ENCODE measurements around the gene ZBTB48. TPM values are rescaled to one million over a fixed set of nuclear protein-coding genes. Genes with fewer than 3 reads are reported as not detected.

The ZBTB48 gene
- total RNA-seq, 1 donor from 2014 or later = 36.5 TPM

DNA sequence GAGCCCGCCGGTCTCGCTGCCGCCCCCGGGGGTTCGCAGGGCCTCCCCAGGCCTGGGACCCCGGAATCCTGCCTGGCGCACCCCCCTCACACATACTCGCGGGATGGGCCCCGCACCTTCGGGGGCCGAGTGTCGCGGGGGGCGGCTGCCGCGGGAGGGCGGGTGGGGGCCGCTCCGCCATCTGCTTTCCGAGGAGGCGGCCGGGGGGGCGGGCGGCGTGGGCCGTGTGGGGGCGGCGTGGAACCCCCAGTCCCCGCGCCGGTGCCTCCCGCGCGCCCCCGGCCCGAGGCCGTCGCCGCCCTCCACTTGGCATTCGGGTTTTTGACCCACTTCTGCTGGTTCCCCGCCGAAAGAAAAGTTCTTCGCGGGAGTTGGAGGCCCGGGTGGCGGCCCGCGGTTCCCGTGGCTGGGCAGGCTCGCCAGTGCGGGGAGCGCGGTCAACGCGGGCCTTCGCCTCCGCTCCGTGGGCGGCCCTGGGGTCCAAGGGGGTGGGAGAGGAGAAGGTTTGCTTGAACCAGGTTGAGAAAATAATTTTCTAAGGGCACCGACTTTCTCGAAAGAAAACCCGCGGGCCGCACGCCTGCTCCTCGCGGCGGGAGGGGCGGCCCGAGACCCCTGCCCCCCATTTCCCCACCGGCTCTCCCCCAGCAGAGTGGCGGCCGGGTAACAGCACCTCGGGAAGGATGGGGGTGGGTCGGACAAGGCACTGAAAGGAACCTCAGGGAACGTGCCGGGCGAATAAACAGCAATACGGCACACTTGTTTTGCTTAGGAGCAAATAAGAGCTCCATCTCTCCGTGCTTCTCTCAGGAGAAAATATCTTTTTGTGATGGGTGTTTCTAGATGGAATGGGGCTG is 35.4 kb downstream of the ZBTB48 start:
- TF ChIP-seq, protein P1, sequence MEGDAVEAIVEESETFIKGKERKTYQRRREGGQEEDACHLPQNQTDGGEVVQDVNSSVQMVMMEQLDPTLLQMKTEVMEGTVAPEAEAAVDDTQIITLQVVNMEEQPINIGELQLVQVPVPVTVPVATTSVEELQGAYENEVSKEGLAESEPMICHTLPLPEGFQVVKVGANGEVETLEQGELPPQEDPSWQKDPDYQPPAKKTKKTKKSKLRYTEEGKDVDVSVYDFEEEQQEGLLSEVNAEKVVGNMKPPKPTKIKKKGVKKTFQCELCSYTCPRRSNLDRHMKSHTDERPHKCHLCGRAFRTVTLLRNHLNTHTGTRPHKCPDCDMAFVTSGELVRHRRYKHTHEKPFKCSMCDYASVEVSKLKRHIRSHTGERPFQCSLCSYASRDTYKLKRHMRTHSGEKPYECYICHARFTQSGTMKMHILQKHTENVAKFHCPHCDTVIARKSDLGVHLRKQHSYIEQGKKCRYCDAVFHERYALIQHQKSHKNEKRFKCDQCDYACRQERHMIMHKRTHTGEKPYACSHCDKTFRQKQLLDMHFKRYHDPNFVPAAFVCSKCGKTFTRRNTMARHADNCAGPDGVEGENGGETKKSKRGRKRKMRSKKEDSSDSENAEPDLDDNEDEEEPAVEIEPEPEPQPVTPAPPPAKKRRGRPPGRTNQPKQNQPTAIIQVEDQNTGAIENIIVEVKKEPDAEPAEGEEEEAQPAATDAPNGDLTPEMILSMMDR (IDR thresholded peaks at IDR 0.05) = no peak
- peaks cover 20% of the 10 kb centered on the region for H3K36me3 ChIP-seq

DNA sequence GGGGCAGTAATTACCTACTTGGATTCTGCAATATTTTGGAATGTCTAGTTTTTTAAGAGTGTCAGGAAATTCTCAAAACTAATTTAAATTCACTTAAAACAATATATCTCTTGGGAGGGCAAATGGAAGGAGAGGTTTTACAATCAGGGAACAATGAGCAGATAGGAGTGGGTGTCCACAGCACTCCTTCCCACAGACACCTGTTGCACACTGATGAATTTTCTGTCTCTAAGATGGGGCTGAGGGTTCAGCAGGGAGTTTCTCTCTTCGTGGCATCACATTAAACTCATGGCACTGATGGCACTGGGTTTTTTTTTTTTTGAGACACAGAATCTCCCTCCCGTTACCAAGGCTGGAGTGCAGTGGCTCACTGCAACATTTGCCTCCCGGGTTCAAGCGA is 39.3 kb downstream of the ZBTB48 start:
- H3K4me3 ChIP-seq = no peak overlapping the region
- TF ChIP-seq, protein P1 (IDR thresholded peaks at IDR 0.05) = no peak
- no peak for ATAC-seq
- no peaks in the 10 kb centered on the region for H3K27me3 ChIP-seq (ENCODE audit: low read depth)
- H3K4me1 ChIP-seq = no peaks in the 10 kb centered on the region
- no peak overlapping the region for H3K27ac ChIP-seq
- intact Hi-C loops (cut with DNase I) = no loop called here
- peaks cover 49% of the 10 kb centered on the region for H3K36me3 ChIP-seq
- no peak for DNase-seq
- H3K9me3 ChIP-seq = no peaks in the 10 kb centered on the region

More for the DNA sequence above, 35.4 kb downstream of the ZBTB48 start:
- Histone ChIP-seq H3K4me1 (peaks cover 9% of the 10 kb centered on the region), H3K4me3 (peak overlapping the region; percentile 83), H3K27ac (peak overlapping the region; percentile 77), H3K27me3 (ENCODE audit: low read depth) (no peaks in the 10 kb centered on the region), H3K9me3 (no peaks in the 10 kb centered on the region)
- ATAC-seq (no peak), DNase-seq (no peak)
- intact Hi-C loops (cut with DNase I) = no loop called here

DNA sequence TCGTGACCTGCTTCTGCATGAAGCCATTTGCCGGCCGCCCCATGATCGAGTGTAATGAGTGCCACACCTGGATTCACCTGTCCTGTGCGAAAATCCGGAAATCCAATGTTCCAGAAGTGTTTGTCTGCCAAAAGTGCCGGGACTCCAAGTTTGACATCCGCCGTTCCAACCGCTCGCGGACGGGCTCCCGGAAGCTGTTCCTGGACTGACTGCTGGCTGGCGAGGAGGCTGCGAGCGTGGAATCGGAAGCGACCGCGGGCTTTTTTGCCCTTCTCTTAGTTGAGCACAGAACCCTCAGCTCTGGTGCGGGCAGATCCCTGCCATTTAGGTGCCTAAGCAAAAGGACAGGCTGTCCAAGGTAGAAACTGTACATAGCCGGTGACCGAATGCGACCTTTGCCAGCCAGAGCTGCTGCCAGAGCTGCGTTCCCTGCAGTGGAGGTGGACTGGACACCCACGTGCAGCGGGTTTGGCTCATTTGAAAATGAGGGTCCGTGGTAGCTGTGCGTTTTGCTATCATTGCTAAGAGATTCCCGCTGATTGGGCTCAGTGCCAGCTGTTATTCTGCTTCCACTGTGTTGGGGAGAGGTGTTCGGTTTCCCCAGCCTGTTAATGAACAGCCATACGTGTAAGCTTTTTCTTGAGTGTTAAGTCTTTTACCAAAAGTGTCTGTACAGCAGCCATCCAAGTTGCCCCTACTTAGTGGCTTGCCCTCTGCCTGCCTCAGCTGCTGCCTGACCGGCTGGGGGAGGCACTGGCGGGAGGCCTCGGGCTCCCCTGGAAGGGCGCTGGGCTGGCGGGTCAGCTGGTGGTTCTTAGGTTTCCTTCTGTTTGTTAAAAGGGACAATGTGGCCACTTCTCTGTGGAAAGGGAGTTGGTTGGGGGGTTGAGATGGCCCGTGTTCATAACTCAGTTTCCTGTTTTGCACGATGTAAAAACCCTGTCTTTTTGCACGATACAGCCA is 41.9 kb downstream of the ZBTB48 start:
- H3K4me1 ChIP-seq = peaks cover 17% of the 10 kb centered on the region
- no peak overlapping the region for H3K27ac ChIP-seq
- no peaks in the 10 kb centered on the region for H3K9me3 ChIP-seq
- DNase-seq (no peak), ATAC-seq (no peak)
- peaks cover 49% of the 10 kb centered on the region for H3K36me3 ChIP-seq
- intact Hi-C loops (cut with DNase I) = no loop called here
- TF ChIP-seq, protein P1 (IDR thresholded peaks at IDR 0.05) = no peak
- no peaks in the 10 kb centered on the region for H3K27me3 ChIP-seq (ENCODE audit: low read depth)
- no peak overlapping the region for H3K4me3 ChIP-seq

DNA sequence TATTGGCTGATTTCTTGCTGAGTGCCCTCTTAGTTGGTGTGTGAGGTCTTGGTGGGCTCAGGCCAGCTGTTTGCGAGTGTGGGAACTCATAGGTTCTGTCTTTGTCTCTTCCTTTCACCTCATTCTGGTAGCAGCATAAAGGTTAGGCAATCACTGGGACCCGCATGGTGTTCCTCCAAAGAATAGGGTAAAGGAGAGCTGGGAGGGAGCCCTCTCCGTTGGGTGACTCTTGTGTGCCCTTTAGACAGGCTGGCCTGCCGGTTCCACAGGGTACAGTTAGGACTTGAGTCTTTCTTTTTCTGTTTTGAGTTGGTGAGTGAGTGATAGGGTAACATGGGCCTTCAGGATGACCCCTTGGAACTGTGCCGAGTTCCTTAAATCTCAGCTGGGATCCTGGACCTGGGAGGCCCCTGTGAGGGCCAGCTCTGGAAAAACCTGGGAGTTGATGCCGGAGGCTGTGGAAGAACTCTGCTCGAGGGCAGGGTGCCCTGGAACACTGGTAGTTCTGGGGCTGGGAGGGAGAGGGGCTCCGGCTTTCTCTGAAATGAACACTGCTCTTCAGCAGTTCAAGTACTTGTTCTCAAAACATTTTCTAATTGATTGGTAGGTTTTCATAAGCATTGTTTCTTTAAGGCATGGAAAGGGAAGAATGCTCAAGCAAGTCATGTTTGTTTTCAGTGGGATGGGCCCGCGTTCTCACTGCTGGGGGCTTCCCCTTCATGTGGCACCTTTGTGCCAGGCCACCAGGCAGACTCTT is 42.8 kb downstream of the ZBTB48 start:
- Histone ChIP-seq H3K4me1 (peaks cover 25% of the 10 kb centered on the region), H3K27ac (no peak overlapping the region), H3K36me3 (peaks cover 52% of the 10 kb centered on the region), H3K4me3 (no peak overlapping the region), H3K27me3 (ENCODE audit: low read depth) (no peaks in the 10 kb centered on the region), H3K9me3 (no peaks in the 10 kb centered on the region)
- intact Hi-C loops (cut with DNase I) = no loop called here
- TF ChIP-seq, protein P1 (IDR thresholded peaks at IDR 0.05) = no peak
- no peak for ATAC-seq
- DNase-seq = no peak
